K562 (cell line): Measurements from ENCODE around the gene SCAMP1. TPM values are rescaled to one million over a fixed set of nuclear protein-coding genes. Genes with fewer than 3 reads are reported as not detected.

Source experiments
- BCOR ChIP-seq: fragments of 450-650 bp; IDR thresholded peaks from 2 replicates; pipeline ENCODE4 v1.6.1; 2016
- CC2D1A ChIP-seq: fragments of 450-650 bp; IDR thresholded peaks from 2 replicates; pipeline ENCODE4 v1.6.1; 2017; ENCODE audit warnings: mild to moderate bottlenecking
- EP400 ChIP-seq: fragments of 450-650 bp; IDR thresholded peaks from 2 replicates; pipeline ENCODE4 v1.6.1; 2017; ENCODE audit warnings: antibody characterized with exemption, mild to moderate bottlenecking, moderate library complexity
- HNRNPH1 ChIP-seq: fragments of 200-400 bp; formaldehyde crosslinking; optimal IDR thresholded peaks from 2 replicates; pipeline ENCODE3; 2017; ENCODE audit warnings: low read depth, mild to moderate bottlenecking, low read length, moderate library complexity
- KAT8 ChIP-seq: fragments of 450-650 bp; IDR thresholded peaks from 2 replicates; pipeline ENCODE4 v1.6.1; 2016; ENCODE audit warnings: low read depth, mild to moderate bottlenecking
- KDM1A ChIP-seq, 2 experiments: fragments of 450-650 bp; IDR thresholded peaks; 2 replicates each; pipeline ENCODE4 v1.6.1; 2016; ENCODE audit warnings: mild to moderate bottlenecking in 2 of 2
- MCM5 ChIP-seq: fragments of 450-650 bp; IDR thresholded peaks from 2 replicates; pipeline ENCODE4 v1.6.1; 2016; ENCODE audit warnings: low read depth
- MTA2 ChIP-seq: fragments of 450-650 bp; IDR thresholded peaks from 2 replicates; pipeline ENCODE4 v1.6.1; 2016; ENCODE audit warnings: low read depth
- POLR2G ChIP-seq: fragments of 200-400 bp; formaldehyde crosslinking; IDR thresholded peaks from 2 replicates; pipeline ENCODE4 v1.6.1; 2017; ENCODE audit warnings: low read depth, mild to moderate bottlenecking, antibody characterized with exemption, low read length, moderate library complexity
- POU5F1 ChIP-seq: fragments of 150-350 bp; IDR thresholded peaks from 2 replicates; pipeline ENCODE4 v1.6.1; 2014; ENCODE audit warnings: borderline replicate concordance, low read length, low read depth, mild to moderate bottlenecking; ENCODE audit not compliant: partially characterized antibody
- PURB ChIP-seq: sonication (generic); formaldehyde crosslinking; IDR thresholded peaks from 2 replicates; pipeline ENCODE4 v1.9.0; 2021; ENCODE audit warnings: low read depth, mild to moderate bottlenecking, missing genetic modification reagents
- SP2 ChIP-seq: IDR thresholded peaks from 2 replicates; pipeline ENCODE4 v1.6.1; 2011; ENCODE audit warnings: mild to moderate bottlenecking, low read depth, low read length, moderate library complexity; ENCODE audit not compliant: poor library complexity, severe bottlenecking; ENCODE audit errors: extremely low read depth
- SRSF7 ChIP-seq: fragments of 200-400 bp; formaldehyde crosslinking; optimal IDR thresholded peaks from 2 replicates; pipeline ENCODE3; 2017; ENCODE audit warnings: mild to moderate bottlenecking, low read depth, low read length
- STAG1 ChIP-seq: sonication (generic); formaldehyde crosslinking; IDR thresholded peaks from 2 replicates; pipeline ENCODE4 v1.5.0; 2020; ENCODE audit warnings: missing genetic modification reagents, borderline replicate concordance
- TARDBP ChIP-seq: fragments of 450-650 bp; IDR thresholded peaks from 2 replicates; pipeline ENCODE4 v1.6.1; 2016
- TBP ChIP-seq: optimal IDR thresholded peaks from 2 replicates; pipeline ENCODE3; 2011; ENCODE audit warnings: low read depth, low read length, improper control_type of control experiment
- TCF7L2 ChIP-seq: fragments of 150-350 bp; IDR thresholded peaks from 2 replicates; pipeline ENCODE4 v1.6.1; 2016; ENCODE audit warnings: low read depth, mild to moderate bottlenecking, low read length, moderate library complexity
- THAP12 ChIP-seq: fragments of 250-450 bp; sonication (Bioruptor Pico); IDR thresholded peaks from 2 replicates; pipeline ENCODE4 v1.9.0; 2021; ENCODE audit warnings: mild to moderate bottlenecking, inconsistent platforms
- ZNF282 ChIP-seq: sonication (generic); formaldehyde crosslinking; IDR thresholded peaks from 2 replicates; pipeline ENCODE4 v1.8.1; 2023; ENCODE audit warnings: missing genetic modification reagents
- ZNF3 ChIP-seq: fragments of 250-450 bp; sonication (Bioruptor Pico); IDR thresholded peaks from 2 replicates; pipeline ENCODE4 v1.5.0; 2021; ENCODE audit warnings: mild to moderate bottlenecking, moderate library complexity
- ZNF699 ChIP-seq: fragments of 250-450 bp; sonication (Bioruptor Pico); IDR thresholded peaks from 2 replicates; pipeline ENCODE4 v1.8.0; 2021; ENCODE audit warnings: mild to moderate bottlenecking, moderate library complexity; ENCODE audit not compliant: insufficient replicate concordance
- ZNF740 ChIP-seq, 3 experiments: fragments of 200-800 bp in 1 of 3; sonication (Bioruptor generic) in 1 of 3; sonication (generic) in 1 of 3; formaldehyde crosslinking in 1 of 3; IDR thresholded peaks; 2 replicates each; pipeline versions ENCODE4 v1.6.1 to v1.8.0; 2016 to 2022; ENCODE audit warnings: mild to moderate bottlenecking in 2 of 3, missing compliant biosample characterization in 2 of 3, missing genetic modification characterization in 2 of 3, missing genetic modification reagents in 1 of 3
- polyA plus RNA-seq, 8 experiments: library from polyadenylated mRNA; depleted of rRNA in 4 of 8; stranded (reverse) in 5 of 8; unstranded in 3 of 8; fragments of >200 nt; fragmentation: Nextera tagmentation in 2 of 8; fragmentation: Illumina TruSeq in 1 of 8; extraction: Ambion mirVana in 2 of 8; extraction: Trizol in 1 of 8; gene quantifications; 2 replicates each; pipeline versions ENCODE4 v1.2.1 to v1.2.3, GENCODE V29; 2011 to 2014; ENCODE audit warnings: inconsistent platforms in 1 of 8, missing spikeins in 1 of 8
- total RNA-seq, 7 experiments: library from RNA; depleted of rRNA in 6 of 7; stranded (reverse); fragments of >200 nt in 6 of 7; fragmentation: Illumina TruSeq in 2 of 7; extraction: Trizol in 2 of 7; gene quantifications; 2 replicates each; pipeline versions ENCODE4 v1.2.1 to v1.2.3, GENCODE V29; 2011 to 2021; ENCODE audit warnings: low replicate concordance in 1 of 7
- TF ChIP-seq, protein P1 (sequence below): fragments of 250-450 bp; sonication (Bioruptor Pico); IDR thresholded peaks from 2 replicates; pipeline ENCODE4 v1.8.0; 2022; ENCODE audit warnings: inconsistent platforms

SCAMP1 gene
- total and polyA plus RNA-seq, 9 of the 15 experiments (the other 6 are each of a cell fraction or from before 2014, with no cell fraction given) = 5.4 to 23.9 (median 13.8) TPM

- TF ChIP-seq TARDBP (no peak), HNRNPH1 (no peak), KDM1A (IDR thresholded peaks at IDR 0.05) (no peak), BCOR (0 out of 2 replicates have a peak, but pooled peaks have one; percentile 20), CC2D1A (no peak), POLR2G (peak; percentile 77), ZNF3 (CRISPR knock-in tag) (no peak), MCM5 (no peak), ZNF282 (CRISPR knock-in tag) (no peak), ZNF699 (CRISPR knock-in tag) (no peak), TBP (peak; percentile 11), MTA2 (0 out of 2 replicates have a peak, but pooled peaks have one; percentile 15), PURB (CRISPR knock-in tag) (no peak), SRSF7 (no peak), ZNF740 (CRISPR knock-in tag; IDR thresholded peaks at IDR 0.05) (no peak), ZNF740 (tag; IDR thresholded peaks at IDR 0.05) (no peak), EP400 (0 out of 2 replicates have a peak, but pooled peaks have one; percentile 16), THAP12 (CRISPR knock-in tag) (peak; percentile 73; the same call in 1 of the 2 replicates), SP2 (no peak), POU5F1 (no peak), KAT8 (no peak), TCF7L2 (no peak), STAG1 (CRISPR knock-in tag) (no peak)
- TF ChIP-seq, protein P1, sequence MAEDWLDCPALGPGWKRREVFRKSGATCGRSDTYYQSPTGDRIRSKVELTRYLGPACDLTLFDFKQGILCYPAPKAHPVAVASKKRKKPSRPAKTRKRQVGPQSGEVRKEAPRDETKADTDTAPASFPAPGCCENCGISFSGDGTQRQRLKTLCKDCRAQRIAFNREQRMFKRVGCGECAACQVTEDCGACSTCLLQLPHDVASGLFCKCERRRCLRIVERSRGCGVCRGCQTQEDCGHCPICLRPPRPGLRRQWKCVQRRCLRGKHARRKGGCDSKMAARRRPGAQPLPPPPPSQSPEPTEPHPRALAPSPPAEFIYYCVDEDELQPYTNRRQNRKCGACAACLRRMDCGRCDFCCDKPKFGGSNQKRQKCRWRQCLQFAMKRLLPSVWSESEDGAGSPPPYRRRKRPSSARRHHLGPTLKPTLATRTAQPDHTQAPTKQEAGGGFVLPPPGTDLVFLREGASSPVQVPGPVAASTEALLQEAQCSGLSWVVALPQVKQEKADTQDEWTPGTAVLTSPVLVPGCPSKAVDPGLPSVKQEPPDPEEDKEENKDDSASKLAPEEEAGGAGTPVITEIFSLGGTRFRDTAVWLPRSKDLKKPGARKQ (CRISPR knock-in tag) = no peak
Measured at GRCh38 chr5:78509884-78510769, 149.7 kb downstream of the SCAMP1 start (continued).
